COLO668 (cell line): ENCODE measurements around the gene RHOA.
"Not testable (repeated sequence)": the region's sequence is repeated elsewhere in the genome, so short reads cannot be mapped to it uniquely, and the experiment has no call there.

Experiments
- DNase-seq: peaks from one replicate; lab custom pipeline; 2025; ENCODE audit not compliant: unreplicated experiment; lab: John Stamatoyannopoulos, UW

RHOA gene

GRCh38 chr3:49371946-49372345 lies 39.8 kb downstream of the RHOA start:
- DNase-seq: no peak

DNA sequence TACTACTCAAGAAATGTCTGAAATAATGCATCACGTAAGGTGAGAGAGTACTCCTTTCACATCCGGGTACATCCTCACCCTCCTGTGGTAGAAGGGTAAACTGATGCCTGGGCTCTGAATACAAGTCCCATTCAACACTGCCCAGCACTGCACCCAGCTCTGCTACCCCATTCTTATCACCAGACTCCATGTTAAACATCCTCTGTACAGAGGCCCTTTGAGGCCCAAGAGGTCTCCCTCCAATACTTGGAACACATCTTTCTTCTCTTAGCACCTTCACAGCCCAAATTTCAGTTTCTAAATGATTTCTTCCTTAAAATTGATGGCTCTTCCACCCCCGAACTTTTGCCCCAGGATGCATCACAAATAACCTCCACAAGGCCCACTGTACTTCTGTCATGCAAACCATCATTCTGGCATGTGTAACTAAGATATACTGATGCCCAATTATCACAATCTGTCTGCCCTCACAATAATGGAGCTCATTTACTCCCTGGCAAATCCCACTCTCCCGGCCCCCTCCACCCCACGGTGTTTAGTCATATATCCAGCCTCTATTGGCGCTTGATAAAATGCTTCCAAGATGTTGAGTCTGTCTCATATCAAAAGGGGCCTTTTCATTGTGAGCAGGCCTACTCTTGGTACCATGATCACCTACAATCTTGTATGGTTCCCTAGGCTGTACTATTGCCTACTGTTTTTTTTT lies 41.0 kb downstream of the RHOA start:
- no peak for DNase-seq

DNA sequence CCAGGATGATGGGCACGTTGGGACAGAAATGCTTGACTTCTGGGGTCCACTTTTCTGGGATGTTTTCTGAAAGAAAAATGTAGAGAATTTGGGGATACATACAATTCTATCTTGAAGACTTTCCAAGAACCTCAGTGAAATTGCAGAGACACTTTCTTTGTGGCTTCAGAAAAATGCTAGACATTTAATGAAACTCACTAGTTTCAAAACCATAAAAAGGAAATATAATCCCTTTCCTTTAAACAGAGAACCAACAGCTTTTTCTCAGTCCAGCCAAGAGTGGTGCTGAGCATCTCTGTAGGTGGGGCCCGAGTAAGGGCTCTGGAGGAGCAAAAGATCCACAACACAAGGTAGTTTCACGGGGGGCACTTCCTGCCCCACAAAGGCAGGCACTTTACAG lies 49.2 kb downstream of the RHOA start:
- no peak for DNase-seq

DNA sequence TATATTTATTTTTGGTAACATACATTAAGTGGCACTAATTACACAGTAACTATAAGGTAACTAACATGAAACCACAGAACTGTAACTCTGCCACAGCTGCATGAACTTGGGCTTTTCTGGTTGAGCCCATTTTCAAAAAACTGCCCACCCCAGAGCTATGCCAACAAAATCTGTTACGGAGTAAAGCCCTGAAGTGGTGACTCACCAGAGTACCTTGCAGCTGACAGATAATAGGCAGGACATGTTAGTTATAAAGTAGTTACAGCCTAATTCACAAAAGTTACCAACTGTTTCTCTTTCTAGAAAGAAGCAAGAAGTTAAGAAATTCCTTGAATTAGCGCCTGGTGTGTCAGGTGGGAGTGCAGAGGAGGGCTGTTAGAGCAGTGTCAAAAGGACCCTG lies 52.2 kb downstream of the RHOA start:
- DNase-seq: no peak

- DNase-seq: no peak
Measured at GRCh38 chr3:49358884-49359225, 52.9 kb downstream of the RHOA start.

- DNase-seq: peak; percentile 93
Measured at GRCh38 chr3:49358217-49358883, 53.4 kb downstream of the RHOA start, which contains the start of gene GPX1. GPX1 (minus strand) TSS chr3:49358353; CDS start chr3:49358278, 75 bp downstream.

- peak; percentile 36 for DNase-seq
Measured at GRCh38 chr3:49357443-49358216, 54.1 kb downstream of the RHOA start.

GRCh38 chr3:49357095-49357442 lies 54.7 kb downstream of the RHOA start:
- DNase-seq: not testable (repeated sequence)

DNA sequence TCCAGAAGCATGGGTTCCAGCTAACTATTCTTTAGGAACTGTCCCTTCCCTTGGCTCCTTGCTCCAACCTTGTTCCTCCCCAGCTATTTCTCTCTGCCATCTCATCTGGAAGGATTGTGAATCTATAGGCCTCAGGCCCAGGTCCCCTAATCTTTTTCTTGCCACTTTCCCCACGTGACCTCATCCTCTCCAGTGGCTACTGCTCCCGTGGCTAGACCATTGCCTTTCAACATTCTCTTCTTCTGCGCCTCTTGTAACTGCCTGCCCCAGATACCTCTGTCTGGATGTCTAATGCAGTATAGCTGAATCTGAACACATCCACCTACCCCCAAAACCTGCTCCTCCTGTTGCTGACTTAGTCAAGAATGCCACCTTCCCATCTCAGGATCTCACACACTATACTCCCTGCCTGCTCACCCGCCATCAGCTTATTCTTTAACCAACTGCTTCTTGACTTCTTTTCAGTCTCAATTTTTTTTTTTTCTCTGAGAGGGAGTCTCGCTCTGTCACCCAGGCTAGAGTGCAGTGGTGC lies 58.8 kb downstream of the RHOA start:
- no peak for DNase-seq

DNA sequence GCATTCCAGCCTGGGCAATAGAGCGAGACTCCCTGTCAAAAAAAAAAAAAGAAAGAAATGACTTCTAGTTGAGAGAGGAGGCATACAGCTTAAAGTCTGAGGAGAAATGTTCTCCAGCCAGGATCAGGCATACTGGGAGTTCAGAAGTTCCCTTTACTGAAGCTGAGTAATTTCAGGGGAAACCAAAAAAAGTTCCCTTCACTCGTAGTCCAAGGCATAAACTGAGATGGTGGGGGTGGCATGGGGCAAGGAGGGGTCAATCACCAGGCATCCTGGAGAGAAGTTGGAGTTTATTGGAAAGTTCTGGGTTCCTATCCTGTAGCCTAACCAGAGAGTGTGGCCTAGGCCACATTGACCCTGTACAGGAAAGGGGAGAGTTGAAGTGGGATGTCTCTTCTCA lies 59.5 kb downstream of the RHOA start:
- no peak for DNase-seq

DNA sequence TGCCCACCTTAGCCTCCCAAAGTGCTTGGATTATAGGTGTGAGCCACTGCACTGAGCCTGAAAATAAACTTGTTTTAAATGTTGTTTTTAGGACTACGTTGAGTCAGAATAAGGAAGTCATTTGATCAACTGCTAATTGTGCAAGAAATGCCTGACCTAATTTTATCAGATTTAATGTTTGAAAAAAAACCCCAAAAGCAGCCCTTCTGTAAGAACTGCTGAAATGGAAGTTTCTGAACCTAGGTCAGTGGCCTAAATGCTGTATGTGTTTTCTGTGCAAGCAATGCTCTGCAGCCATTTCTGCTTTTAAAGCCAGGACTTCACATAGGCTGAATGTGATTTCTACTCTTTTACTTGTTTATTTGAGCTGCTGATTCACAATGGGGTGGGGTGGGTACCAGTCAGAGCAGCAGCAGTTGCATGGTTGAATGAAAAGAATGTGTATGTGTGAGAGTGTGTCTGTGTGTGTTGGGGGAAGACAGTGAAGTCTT lies 60.2 kb downstream of the RHOA start:
- DNase-seq: no peak

DNA sequence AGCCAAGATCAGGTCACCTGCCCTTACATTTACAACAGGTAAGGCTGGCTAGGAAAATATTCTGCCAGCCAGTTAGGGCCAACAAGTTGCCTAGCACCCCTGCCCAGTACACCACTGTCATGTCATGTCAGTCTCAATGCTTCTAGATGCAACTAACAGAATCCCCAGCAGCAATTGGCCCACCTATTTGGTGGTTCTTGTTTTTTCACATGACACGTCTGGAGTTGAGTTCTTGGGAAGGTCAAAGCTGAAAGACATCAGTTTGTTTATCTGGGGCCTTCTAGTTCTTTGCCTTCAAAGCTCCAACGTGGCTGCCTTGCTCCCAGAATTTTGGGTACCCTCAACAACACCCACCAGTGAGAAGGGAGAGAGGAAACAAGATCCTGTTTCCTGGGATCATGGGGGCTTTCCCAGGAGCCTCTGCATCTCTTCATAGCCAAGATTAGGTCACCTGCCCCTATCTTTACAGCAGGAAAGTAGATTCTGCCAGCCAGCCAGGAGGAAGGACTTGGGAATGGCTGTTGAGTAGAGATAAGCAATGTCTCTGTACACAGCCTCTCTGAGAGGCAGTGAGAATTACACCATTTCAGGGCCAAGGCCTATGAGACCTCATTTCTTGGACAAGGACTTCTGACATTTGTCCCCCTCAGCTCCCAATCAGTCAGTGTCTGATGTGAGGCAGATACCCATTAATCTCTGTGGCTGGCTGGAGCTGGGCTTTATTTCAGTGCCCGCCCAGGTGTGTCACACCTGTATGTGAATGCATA lies 62.2 kb downstream of the RHOA start:
- no peak for DNase-seq

DNA sequence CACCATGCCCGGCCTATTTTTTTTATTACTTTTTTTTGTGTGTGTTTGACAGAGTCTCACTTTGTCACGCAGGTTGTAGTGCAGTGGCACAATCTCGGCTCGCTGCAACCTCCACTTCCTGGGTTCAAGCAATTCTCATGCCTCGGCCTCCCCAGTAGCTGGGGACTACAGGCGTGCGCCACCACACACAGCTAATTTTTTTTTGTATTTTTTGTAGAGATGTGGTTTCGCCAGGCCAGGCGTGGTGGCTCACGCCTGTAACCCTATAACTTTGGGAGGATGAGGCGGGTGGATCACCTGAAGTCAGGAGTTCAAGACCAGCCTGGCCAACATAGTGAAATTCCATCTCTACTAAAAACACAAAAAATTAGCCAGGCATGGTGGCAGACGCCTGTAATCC lies 63.4 kb downstream of the RHOA start:
- not testable (repeated sequence) for DNase-seq

GRCh38 chr3:49346797-49347251 lies 65.0 kb downstream of the RHOA start:
- DNase-seq: no peak

DNA sequence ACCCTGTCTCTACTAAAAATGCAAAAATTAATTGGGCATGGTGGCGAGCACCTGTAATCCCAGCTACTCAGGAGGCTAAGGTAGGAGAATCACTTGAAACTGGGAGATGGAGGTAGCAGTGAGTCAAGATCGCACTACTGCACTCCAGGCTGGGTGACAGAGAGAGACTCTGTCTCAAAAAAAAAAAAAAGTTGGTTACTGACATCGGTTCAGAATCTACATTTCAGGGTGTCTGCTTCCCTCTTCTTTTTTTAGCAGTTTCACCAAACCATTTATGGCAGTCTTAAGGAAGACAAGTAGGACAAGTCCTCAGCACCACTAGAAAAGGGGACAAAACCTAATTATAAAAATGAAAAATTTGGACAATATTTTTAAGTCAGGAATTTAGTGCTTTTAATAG lies 68.6 kb downstream of the RHOA start:
- no peak for DNase-seq

DNA sequence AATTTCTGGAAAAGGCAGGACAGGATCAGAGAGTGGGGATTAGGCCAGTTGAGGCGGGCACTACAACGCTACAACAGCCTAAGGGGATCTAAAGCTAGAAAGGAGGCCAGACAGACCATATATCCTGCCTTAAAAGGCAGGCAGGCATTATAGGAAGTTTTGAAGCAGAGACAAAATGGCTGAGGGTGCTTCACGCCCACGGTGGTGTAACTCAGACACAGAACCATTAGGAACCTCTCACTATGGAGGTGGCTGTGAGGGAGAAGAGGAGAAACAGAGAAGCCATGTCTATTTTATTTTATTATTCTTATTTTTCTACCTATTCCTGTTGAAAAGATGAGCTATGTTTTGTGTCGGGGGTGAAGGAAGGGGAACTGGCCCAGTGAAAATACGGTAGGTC lies 69.8 kb downstream of the RHOA start:
- DNase-seq: no peak

DNA sequence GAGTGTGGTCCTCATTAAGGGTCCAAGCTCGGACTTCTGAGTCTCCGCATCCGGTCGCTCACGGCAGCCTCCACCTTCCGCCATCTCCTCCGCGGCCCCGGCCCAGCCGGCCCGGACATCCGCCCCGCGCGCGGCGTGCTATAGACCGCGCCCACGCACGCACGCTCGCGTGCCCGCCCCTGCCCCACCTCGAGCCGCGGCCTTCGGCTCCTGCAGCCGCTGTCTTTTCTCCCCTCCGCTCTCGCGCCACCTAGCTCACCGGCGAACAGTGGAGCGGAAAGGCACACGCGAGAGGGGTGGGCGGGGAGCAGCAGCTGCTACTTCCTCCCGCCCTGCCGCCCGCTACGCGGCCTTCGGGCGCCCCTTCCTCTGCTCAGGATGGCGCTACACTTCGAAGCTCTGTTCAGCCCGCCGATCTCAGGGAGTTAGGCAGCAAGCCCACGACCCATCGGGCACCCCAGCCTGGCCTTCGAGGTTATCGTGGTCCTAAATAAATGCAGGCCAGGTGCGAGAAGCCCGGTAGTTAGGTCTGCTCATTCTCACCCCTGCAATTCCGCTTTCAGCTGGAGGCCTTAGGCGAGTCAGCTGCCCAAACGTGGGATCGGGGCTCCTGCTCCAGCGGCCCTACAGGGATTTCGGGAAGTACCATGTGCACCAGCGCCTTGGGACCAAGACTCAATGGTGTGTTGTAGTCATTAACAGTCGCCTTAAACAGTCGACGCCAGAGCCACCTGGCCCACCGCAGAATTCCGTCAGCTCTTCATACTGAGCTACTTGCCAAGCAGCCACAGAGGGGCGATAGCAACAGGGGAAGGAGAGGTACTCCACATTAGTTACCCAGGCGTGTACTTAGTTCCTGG lies 71.6 kb downstream of the RHOA start, which contains the start of gene USP4:
Gene USP4 (minus strand): TSS at position 113 of the 860 bp plus-strand sequence. CDS start 29 bp downstream, at position 84.
- peak; percentile 95 for DNase-seq

DNA sequence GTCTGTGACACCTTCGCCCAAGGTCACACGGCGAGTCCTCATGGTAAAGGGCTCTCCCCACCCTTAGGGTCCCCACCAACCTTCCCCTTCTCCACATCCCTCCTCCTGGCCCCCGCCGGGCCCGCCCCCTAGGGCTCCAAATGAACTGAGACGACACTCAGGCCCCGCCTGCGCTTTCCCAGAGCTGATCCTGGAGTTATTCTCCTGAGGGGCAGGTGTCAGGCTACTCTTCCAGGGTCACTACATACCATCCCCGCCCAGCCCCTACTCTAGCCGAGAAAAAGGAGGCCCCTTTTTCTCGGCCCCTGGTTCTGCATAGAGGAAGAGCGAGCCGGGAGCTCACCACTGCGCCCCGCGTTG lies 72.2 kb downstream of the RHOA start:
- DNase-seq: peak; percentile 48

GRCh38 chr3:49333916-49334633 lies 77.7 kb downstream of the RHOA start:
- DNase-seq: no peak
